Activated CD8-positive, alpha-beta T cell treated with anti-CD3 and anti-CD28 coated beads for 36 hours (primary cell): Measurements from ENCODE around the gene C1orf159. TPM values are rescaled to one million over a fixed set of nuclear protein-coding genes. Genes with fewer than 3 reads are reported as not detected.

Source experiments
- ATAC-seq: fragments of 200-7000 bp; cut with Tn5 transposase; one replicate; pipeline ENCODE4 v1.10.0; 2021; ENCODE audit warnings: mild to moderate bottlenecking, moderate library complexity
- CTCF ChIA-PET: fragments of 350-600 bp; sonication (Branson Sonifier 250); formaldehyde crosslinking; loops from one replicate; lab custom pipeline; 2021; ENCODE audit warnings: antibody characterized with exemption; lab: Charles Lee
- POLR2A ChIA-PET: fragments of 350-600 bp; sonication (Branson Sonifier 250); formaldehyde crosslinking; loops from one replicate; lab custom pipeline; 2021; ENCODE audit warnings: antibody characterized with exemption; lab: Charles Lee
- DNase-seq: peaks from one replicate; pipeline ENCODE4 v3.0.0-alpha.2; 2020
- H3K27ac Mint-ChIP-seq: one replicate; pipeline ENCODE4 v1.8.0; 2021; ENCODE audit warnings: mild to moderate bottlenecking, mixed read lengths
- H3K27me3 Mint-ChIP-seq: one replicate; pipeline ENCODE4 v1.8.0; 2021; ENCODE audit warnings: mixed read lengths
- H3K36me3 Mint-ChIP-seq: one replicate; pipeline ENCODE4 v1.8.0; 2021; ENCODE audit warnings: low read depth, mixed read lengths
- H3K4me1 Mint-ChIP-seq: one replicate; pipeline ENCODE4 v1.8.0; 2021; ENCODE audit warnings: low read depth, mixed read lengths
- H3K4me3 Mint-ChIP-seq: one replicate; pipeline ENCODE4 v1.8.0; 2021; ENCODE audit warnings: mild to moderate bottlenecking, moderate library complexity, mixed read lengths
- H3K9me3 Mint-ChIP-seq: one replicate; pipeline ENCODE4 v1.8.0; 2021; ENCODE audit warnings: mixed read lengths
- intact Hi-C: fragments of 100-400 bp; cut with micrococcal nuclease; formaldehyde crosslinking; loops from one replicate; pipeline ENCODE4 v1.10.0; 2022
- total RNA-seq, 2 experiments: library from RNA; stranded (reverse); gene quantifications; one replicate each; pipeline ENCODE4 v1.2.3, GENCODE V29; 2021
- TF ChIP-seq, protein P1 (sequence below): fragments of 200-600 bp; IDR thresholded peaks from one replicate; pipeline ENCODE4 v1.8.0; 2022; ENCODE audit warnings: antibody characterized with exemption, mild to moderate bottlenecking

C1orf159 gene
- total RNA-seq, 2 experiments from 2014 or later = 17.5 to 20.3 TPM

DNA sequence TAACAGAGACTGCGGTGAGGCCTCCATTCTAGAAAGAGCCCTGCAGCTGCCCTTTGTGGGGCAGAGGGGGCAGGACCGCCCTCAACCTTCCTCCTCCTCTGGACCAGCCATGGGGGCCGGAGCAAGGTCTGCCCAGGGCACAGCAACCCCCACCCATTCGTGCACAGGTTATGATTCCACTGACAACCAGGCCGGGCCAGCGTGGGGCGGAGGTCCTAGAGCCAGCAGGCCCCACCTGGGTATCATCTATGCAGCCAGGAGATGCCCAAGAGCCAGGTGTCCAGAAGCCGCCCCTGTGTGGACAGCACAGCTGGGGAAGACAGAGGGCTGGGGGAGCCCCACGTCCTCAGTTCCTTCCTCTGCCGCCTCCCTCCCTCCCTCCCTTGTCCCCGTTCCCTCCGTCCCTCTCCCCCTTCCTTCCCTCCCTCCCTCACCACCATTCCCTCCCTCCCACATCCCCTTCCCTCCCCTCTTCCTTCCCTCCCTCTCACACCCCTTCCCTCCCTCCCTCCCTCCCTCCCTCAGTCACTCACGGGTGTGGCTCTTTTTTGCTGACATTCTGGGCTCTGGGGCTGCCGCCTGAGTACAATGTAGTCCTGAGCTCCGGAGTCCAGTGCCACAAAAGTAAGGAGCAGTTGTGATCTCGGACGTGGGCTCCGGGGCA, 54.1 kb downstream of the C1orf159 start:
- ChIA-PET CTCF (interaction anchor here (1.1 to 3.7 kb wide), 5 partner anchors 23 to 77 kb away, joined by 3 to 38 read pairs (median 4); no protein-coding TSS in a partner anchor), POLR2A (interaction anchor here (0.9 to 3.1 kb wide), 3 partner anchors 23 to 103 kb away, joined by 3 to 30 read pairs (median 5); partner anchors contain the start of gene NOC2L)
- TF ChIP-seq, protein P1, sequence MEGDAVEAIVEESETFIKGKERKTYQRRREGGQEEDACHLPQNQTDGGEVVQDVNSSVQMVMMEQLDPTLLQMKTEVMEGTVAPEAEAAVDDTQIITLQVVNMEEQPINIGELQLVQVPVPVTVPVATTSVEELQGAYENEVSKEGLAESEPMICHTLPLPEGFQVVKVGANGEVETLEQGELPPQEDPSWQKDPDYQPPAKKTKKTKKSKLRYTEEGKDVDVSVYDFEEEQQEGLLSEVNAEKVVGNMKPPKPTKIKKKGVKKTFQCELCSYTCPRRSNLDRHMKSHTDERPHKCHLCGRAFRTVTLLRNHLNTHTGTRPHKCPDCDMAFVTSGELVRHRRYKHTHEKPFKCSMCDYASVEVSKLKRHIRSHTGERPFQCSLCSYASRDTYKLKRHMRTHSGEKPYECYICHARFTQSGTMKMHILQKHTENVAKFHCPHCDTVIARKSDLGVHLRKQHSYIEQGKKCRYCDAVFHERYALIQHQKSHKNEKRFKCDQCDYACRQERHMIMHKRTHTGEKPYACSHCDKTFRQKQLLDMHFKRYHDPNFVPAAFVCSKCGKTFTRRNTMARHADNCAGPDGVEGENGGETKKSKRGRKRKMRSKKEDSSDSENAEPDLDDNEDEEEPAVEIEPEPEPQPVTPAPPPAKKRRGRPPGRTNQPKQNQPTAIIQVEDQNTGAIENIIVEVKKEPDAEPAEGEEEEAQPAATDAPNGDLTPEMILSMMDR = no peak
- DNase-seq (no peak), ATAC-seq (no peak)
- Mint-ChIP-seq H3K36me3 (peaks cover 35% of the 10 kb centered on the region), H3K9me3 (no peaks in the 10 kb centered on the region), H3K27ac (peak overlapping the region; percentile 90), H3K4me1 (peaks cover 42% of the 10 kb centered on the region), H3K4me3 (peak overlapping the region; percentile 87), H3K27me3 (peaks cover 24% of the 10 kb centered on the region)
- intact Hi-C loops = no loop called here

DNA sequence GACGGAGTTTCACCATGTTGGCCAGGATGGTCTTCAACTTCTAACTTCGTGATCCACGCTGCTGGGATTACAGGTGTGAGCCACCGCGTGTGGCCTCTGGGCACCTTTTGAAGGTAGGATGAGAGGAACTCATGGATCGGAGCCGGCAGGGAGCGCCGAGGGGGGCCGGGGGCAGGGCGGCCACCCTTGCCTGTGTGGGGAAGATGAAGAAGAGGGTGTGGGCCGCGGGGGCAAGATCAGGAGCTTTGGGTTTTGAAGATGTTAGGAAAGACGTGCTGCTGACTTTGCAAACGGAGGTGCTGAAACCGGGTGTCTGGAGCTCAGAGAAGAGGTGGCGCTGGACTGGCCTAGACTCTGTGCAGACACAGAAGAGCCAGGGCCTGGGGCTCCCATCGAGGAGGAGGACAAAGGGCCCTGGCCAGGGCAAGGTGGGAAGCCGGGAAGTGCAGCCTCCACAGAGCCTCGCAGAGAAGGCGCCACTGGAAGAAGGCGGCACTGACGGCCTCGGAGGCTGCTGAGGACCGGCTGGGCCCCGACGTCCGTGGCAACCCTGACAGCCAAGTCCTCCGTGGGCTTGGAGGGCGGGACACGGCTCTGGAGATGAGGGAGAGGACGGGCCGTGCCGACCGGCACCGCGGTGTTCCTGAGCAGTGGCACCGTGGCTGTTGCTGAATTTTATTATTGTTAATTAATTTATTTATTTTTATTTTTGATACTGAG, 55.4 kb downstream of the C1orf159 start:
- Mint-ChIP-seq H3K4me1 (peaks cover 34% of the 10 kb centered on the region), H3K9me3 (no peaks in the 10 kb centered on the region), H3K27me3 (peaks cover 24% of the 10 kb centered on the region), H3K36me3 (peaks cover 30% of the 10 kb centered on the region), H3K27ac (no peak overlapping the region), H3K4me3 (peak overlapping the region; percentile 87)
- TF ChIP-seq, protein P1 = no peak
- ATAC-seq (no peak), DNase-seq (no peak)
- POLR2A ChIA-PET = interaction anchor here (0.5 to 3.2 kb wide), 5 partner anchors 21 to 263 kb away, joined by 3 to 24 read pairs (median 4); no protein-coding TSS in a partner anchor
- CTCF ChIA-PET = interaction anchor here (0.8 to 1.5 kb wide), 4 partner anchors 15 to 41 kb away, joined by 3 to 4 read pairs (median 3); no protein-coding TSS in a partner anchor
- intact Hi-C loops = no loop called here

DNA sequence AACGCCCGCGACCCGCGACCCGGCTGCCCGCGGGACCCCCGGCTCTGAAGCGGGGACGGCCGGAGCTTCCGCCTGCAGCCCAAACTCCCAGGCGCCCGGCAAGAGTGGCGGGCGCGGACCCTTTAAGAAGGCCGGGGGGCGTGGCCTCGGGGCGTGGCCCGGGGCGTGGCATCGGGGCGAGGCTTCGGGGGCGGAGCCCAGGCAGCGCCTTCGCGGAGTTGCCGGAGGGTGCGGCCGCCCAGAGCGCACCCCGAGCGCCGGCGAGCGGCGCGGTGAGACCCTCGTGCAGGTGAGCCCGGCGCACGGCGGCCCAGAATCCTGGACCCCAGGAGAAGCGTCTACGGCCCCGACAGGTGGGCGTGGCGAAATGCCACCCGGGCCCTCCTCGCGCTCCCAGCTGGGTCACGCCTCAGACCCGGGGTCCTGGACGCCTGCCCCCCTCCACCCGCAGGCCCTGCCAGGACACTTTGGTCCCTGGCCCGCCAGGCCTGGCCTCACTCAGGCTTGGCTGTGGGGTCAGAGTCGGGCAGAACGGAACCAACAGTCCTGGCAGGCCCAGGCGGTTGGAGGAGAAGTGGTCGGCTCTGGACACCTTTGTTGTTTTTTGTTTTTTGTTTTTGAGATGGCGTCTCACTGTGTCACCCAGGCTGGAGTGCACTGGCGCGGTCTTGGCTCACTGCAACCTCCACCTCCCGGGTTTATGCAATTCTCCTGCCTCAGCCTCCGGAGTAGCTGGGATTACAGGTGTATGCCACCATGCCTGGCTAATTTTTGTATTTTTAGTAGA, 56.2 kb downstream of the C1orf159 start:
- DNase-seq (peak; percentile 96), ATAC-seq (peak; percentile 55)
- intact Hi-C loops = no loop called here
- Mint-ChIP-seq H3K36me3 (peaks cover 29% of the 10 kb centered on the region), H3K27me3 (peaks cover 24% of the 10 kb centered on the region), H3K4me1 (peaks cover 31% of the 10 kb centered on the region), H3K27ac (no peak overlapping the region), H3K4me3 (peak overlapping the region; percentile 87), H3K9me3 (no peaks in the 10 kb centered on the region)
- TF ChIP-seq, protein P1 = no peak
- ChIA-PET POLR2A (interaction anchor here (0.7 to 3.2 kb wide), 7 partner anchors 13 to 93 kb away, joined by 3 to 24 read pairs (median 4); partner anchors contain the start of gene ISG15), CTCF (interaction anchor here (0.8 to 1.5 kb wide), 11 partner anchors 11 to 76 kb away, joined by 3 to 9 read pairs (median 3); no protein-coding TSS in a partner anchor)

DNA sequence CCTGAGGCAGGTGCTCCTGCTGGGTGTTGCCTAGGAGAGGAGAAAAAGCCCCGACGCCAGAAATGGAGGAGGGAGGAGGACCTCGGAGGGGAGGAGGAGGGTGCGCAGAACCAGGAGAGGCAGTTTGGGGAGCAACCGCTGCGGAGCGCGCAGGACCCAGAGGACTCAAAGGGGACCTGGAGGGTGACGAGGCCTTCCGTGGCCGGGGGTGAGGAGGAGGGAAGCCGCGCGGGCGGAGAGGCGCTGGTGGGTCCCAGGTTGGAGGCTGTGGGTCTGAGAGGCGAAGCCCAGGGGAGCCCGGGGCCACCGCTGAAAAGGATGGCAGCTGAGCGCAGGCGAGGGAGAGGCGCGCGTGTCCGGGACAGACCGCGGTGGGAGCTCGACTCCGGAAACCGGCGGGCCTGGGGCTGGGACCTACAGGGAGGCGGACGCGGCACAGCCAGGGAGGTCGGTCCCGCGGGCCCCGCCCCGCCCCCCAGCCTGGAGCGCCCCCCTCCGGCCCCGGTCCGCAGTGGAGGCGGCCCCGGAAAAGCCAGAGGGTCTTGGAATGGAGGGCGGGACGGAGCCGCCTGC, 56.9 kb downstream of the C1orf159 start:
- Mint-ChIP-seq H3K4me1 (peaks cover 26% of the 10 kb centered on the region), H3K36me3 (peaks cover 29% of the 10 kb centered on the region), H3K27ac (peak overlapping the region; percentile 13), H3K27me3 (peaks cover 24% of the 10 kb centered on the region), H3K9me3 (no peaks in the 10 kb centered on the region), H3K4me3 (peak overlapping the region; percentile 75)
- DNase-seq (peak; percentile 68), ATAC-seq (peak; percentile 43)
- intact Hi-C loops = no loop called here
- ChIA-PET CTCF (interaction anchor here (0.9 to 1.5 kb wide), 11 partner anchors 10 to 76 kb away, joined by 3 to 9 read pairs (median 3); partner anchors contain the start of gene ISG15), POLR2A (interaction anchor here (0.7 to 3.2 kb wide), 7 partner anchors 14 to 92 kb away, joined by 3 to 24 read pairs (median 4); partner anchors contain the start of gene ISG15)
- TF ChIP-seq, protein P1 = peak; percentile 72
